HAP-1 (cell line): ENCODE results near the gene KRT4.
"Not testable (repeated sequence)": the region's sequence is repeated elsewhere in the genome, so short reads cannot be mapped to it uniquely, and the experiment has no call there.

ENCODE experiments used
- DNase-seq, 2 experiments: peaks; one replicate each; pipeline ENCODE4 v3.0.0-alpha.2; 2016 to 2020; ENCODE audit warnings: low spot score in 2 of 2
- H3K27me3 ChIP-seq: fragments of 250-450 bp; sonication (Bioruptor Pico); 2 replicates; pipeline ENCODE4 v1.5.1; 2020; ENCODE audit warnings: low read depth, mild to moderate bottlenecking, moderate library complexity
- H3K36me3 ChIP-seq: fragments of 250-450 bp; sonication (Bioruptor Pico); replicated peaks from 2 replicates; pipeline ENCODE4 v1.5.1; 2020; ENCODE audit warnings: mild to moderate bottlenecking
- H3K4me1 ChIP-seq: fragments of 250-450 bp; sonication (Bioruptor Pico); 2 replicates; pipeline ENCODE4 v1.5.1; 2020; ENCODE audit warnings: mild to moderate bottlenecking
- H3K4me3 ChIP-seq: fragments of 250-450 bp; sonication (Bioruptor Pico); 2 replicates; pipeline ENCODE4 v1.5.1; 2020; ENCODE audit warnings: mild to moderate bottlenecking, moderate library complexity
- H3K9me3 ChIP-seq: fragments of 250-450 bp; sonication (Bioruptor Pico); 2 replicates; pipeline ENCODE4 v1.5.1; 2020; ENCODE audit warnings: mild to moderate bottlenecking, moderate library complexity
- in situ Hi-C: fragments of 300-500 bp; cut with MboI; formaldehyde crosslinking; loops from 3 replicates; pipeline ENCODE4 v1.14.3; 2020; ENCODE audit warnings: low sequenced_read_pairs, inconsistent platforms, mixed read lengths

KRT4 gene

GRCh38 chr12:52802442-52802841, 11.5 kb downstream of the KRT4 start:
- Histone ChIP-seq H3K9me3 (no peaks in the 10 kb centered on the region), H3K27me3 (no peaks in the 10 kb centered on the region), H3K4me1 (peaks cover 23% of the 10 kb centered on the region), H3K4me3 (no peak overlapping the region), H3K36me3 (no peaks in the 10 kb centered on the region)
- no peak for DNase-seq
- in situ Hi-C loops = no loop called here

GRCh38 chr12:52801773-52802172, 12.1 kb downstream of the KRT4 start:
- H3K27me3 ChIP-seq = no peaks in the 10 kb centered on the region
- H3K4me3 ChIP-seq = no peak overlapping the region
- no peaks in the 10 kb centered on the region for H3K9me3 ChIP-seq
- H3K36me3 ChIP-seq = no peaks in the 10 kb centered on the region
- in situ Hi-C loops = no loop called here
- H3K4me1 ChIP-seq = peaks cover 23% of the 10 kb centered on the region
- no peak for DNase-seq

- H3K4me1 ChIP-seq = peaks cover 23% of the 10 kb centered on the region
- DNase-seq = peak in 1 of 2 experiments; percentile 60
Observed at GRCh38 chr12:52800259-52800917, 13.5 kb downstream of the KRT4 start.

GRCh38 chr12:52799505-52800211, 14.3 kb downstream of the KRT4 start:
- Histone ChIP-seq H3K4me1 (peaks cover 23% of the 10 kb centered on the region), H3K27me3 (no peaks in the 10 kb centered on the region), H3K9me3 (no peaks in the 10 kb centered on the region), H3K36me3 (no peaks in the 10 kb centered on the region), H3K4me3 (no peak overlapping the region)
- in situ Hi-C loops = no loop called here
- DNase-seq = no peak

More at GRCh38 chr12:52800259-52800917, 13.5 kb downstream of the KRT4 start:
- H3K9me3 ChIP-seq = no peaks in the 10 kb centered on the region
- in situ Hi-C loops = no loop called here
- H3K27me3 ChIP-seq = no peaks in the 10 kb centered on the region
- H3K36me3 ChIP-seq = no peaks in the 10 kb centered on the region
- H3K4me3 ChIP-seq = no peak overlapping the region

GRCh38 chr12:52798671-52799504, 15.0 kb downstream of the KRT4 start:
- in situ Hi-C loops = no loop called here
- H3K27me3 ChIP-seq = no peaks in the 10 kb centered on the region

GRCh38 chr12:52798003-52798670, 15.8 kb downstream of the KRT4 start:
- H3K4me1 ChIP-seq = peaks cover 16% of the 10 kb centered on the region
- in situ Hi-C loops = no loop called here

More at GRCh38 chr12:52798671-52799504, 15.0 kb downstream of the KRT4 start:
- no peaks in the 10 kb centered on the region for H3K9me3 ChIP-seq
- no peak overlapping the region for H3K4me3 ChIP-seq
- no peaks in the 10 kb centered on the region for H3K36me3 ChIP-seq
- DNase-seq = no peak
- peaks cover 17% of the 10 kb centered on the region for H3K4me1 ChIP-seq

GRCh38 chr12:52797529-52797894, 16.4 kb downstream of the KRT4 start:
- no peaks in the 10 kb centered on the region for H3K9me3 ChIP-seq
- H3K36me3 ChIP-seq = no peaks in the 10 kb centered on the region
- H3K4me3 ChIP-seq = no peak overlapping the region
- no peaks in the 10 kb centered on the region for H3K27me3 ChIP-seq
- peaks cover 16% of the 10 kb centered on the region for H3K4me1 ChIP-seq
- DNase-seq = no peak
- in situ Hi-C loops = no loop called here

More at GRCh38 chr12:52798003-52798670, 15.8 kb downstream of the KRT4 start:
- H3K9me3 ChIP-seq = no peaks in the 10 kb centered on the region
- no peaks in the 10 kb centered on the region for H3K36me3 ChIP-seq
- no peak overlapping the region for H3K4me3 ChIP-seq
- no peaks in the 10 kb centered on the region for H3K27me3 ChIP-seq
- no peak for DNase-seq

- no peak for DNase-seq
- Histone ChIP-seq H3K36me3 (no peaks in the 10 kb centered on the region), H3K27me3 (no peaks in the 10 kb centered on the region), H3K4me3 (no peak overlapping the region), H3K9me3 (no peaks in the 10 kb centered on the region), H3K4me1 (peaks cover 16% of the 10 kb centered on the region)
- in situ Hi-C loops = no loop called here
Observed at GRCh38 chr12:52796839-52797528, 16.9 kb downstream of the KRT4 start.

GRCh38 chr12:52796429-52796794, 17.5 kb downstream of the KRT4 start:
- Histone ChIP-seq H3K4me3 (no peak overlapping the region), H3K4me1 (peaks cover 12% of the 10 kb centered on the region), H3K9me3 (no peaks in the 10 kb centered on the region), H3K36me3 (no peaks in the 10 kb centered on the region), H3K27me3 (no peaks in the 10 kb centered on the region)
- no peak for DNase-seq
- in situ Hi-C loops = no loop called here

- Histone ChIP-seq H3K4me3 (no peak within 1 kb of the TSS), H3K36me3 (no peaks in the 10 kb centered on the region), H3K4me1 (peaks cover 7% of the 10 kb centered on the region), H3K27me3 (no peaks in the 10 kb centered on the region), H3K9me3 (no peaks in the 10 kb centered on the region)
- no peak for DNase-seq
- in situ Hi-C loops = no loop called here
Observed at GRCh38 chr12:52795694-52796428, 18.1 kb downstream of the KRT4 start, which contains the start of gene KRT3. TSS of gene KRT3 (minus strand) at chr12:52796117. CDS start at chr12:52796042, 75 bp downstream.

GRCh38 chr12:52795332-52795674, 18.6 kb downstream of the KRT4 start:
- in situ Hi-C loops, DNase-seq, H3K27me3 ChIP-seq, H3K4me3 ChIP-seq, H3K36me3 ChIP-seq, H3K4me1 ChIP-seq, H3K9me3 ChIP-seq: not testable (repeated sequence)

- Histone ChIP-seq H3K36me3 (no peaks in the 10 kb centered on the region), H3K9me3 (no peaks in the 10 kb centered on the region), H3K4me3 (no peak overlapping the region), H3K4me1 (no peaks in the 10 kb centered on the region), H3K27me3 (no peaks in the 10 kb centered on the region)
- in situ Hi-C loops = no loop called here
- no peak for DNase-seq
Observed at GRCh38 chr12:52794479-52795331, 19.2 kb downstream of the KRT4 start.
